Ovary (tissue), 9 donors: Measurements from ENCODE around the gene TEKT1. TPM values are rescaled to one million over a fixed set of nuclear protein-coding genes. Genes with fewer than 3 reads are reported as not detected.
"Not testable (repeated sequence)": the region's sequence is repeated elsewhere in the genome, so short reads cannot be mapped to it uniquely, and the experiment has no call there.

Experiments
- DNase-seq, 5 donors: peaks; one replicate each; pipeline ENCODE4 v3.0.0-alpha.2; 2019 to 2020
- H3K27ac ChIP-seq, 2 donors: fragments of 200-600 bp; one replicate each; pipeline versions ENCODE4 v1.5.1 to v1.8.0; 2019 to 2022
- H3K27me3 ChIP-seq: fragments of 200-600 bp; one replicate; pipeline ENCODE4 v1.8.0; 2022
- H3K36me3 ChIP-seq: fragments of 200-600 bp; sonication (generic); one replicate; pipeline ENCODE4 v1.5.1; 2019
- H3K4me1 ChIP-seq: one replicate; pipeline ENCODE4 v1.8.1; 2013; ENCODE audit warnings: mild to moderate bottlenecking, moderate library complexity; ENCODE audit not compliant: insufficient read depth
- H3K4me3 ChIP-seq: fragments of 200-600 bp; sonication (generic); one replicate; pipeline ENCODE4 v1.5.1; 2017
- H3K9me3 ChIP-seq, 2 donors: fragments of 200-600 bp in 1 of 2; sonication (generic) in 1 of 2; one replicate each; pipeline versions ENCODE4 v1.5.1 to v1.8.1; 2013 to 2019; ENCODE audit warnings: mild to moderate bottlenecking in 1 of 2, moderate library complexity in 1 of 2
- EP300 ChIP-seq: sonication (generic); formaldehyde crosslinking; IDR thresholded peaks from one replicate; pipeline ENCODE4 v1.6.1; 2017; ENCODE audit warnings: antibody characterized with exemption
- POLR2A ChIP-seq: fragments of 450-650 bp; IDR thresholded peaks from one replicate; pipeline ENCODE4 v1.6.1; 2017; ENCODE audit warnings: antibody characterized with exemption, mild to moderate bottlenecking, moderate library complexity
- WGBS, 3 donors: extraction: QIAGEN DNeasy Blood & Tissue Kit in 1 of 3; methylation state at CpG; one replicate each; pipeline versions ENCODE4 v1.1.5 to v1.1.7; 2013 to 2017; 5-methylcytosine and 5-hydroxymethylcytosine counted together
- intact Hi-C, 4 donors: fragments of 100-400 bp; cut with DNase I; formaldehyde crosslinking; loops; one replicate each; pipeline versions ENCODE4 v1.11.0 to v1.15.1; 2022 to 2023
- polyA plus RNA-seq, 2 donors: library from polyadenylated mRNA; stranded (reverse); fragments of 200-250 nt in 1 of 2; fragments of 350-450 nt in 1 of 2; fragmentation: Illumina TruSeq in 1 of 2; extraction: RNeasy Lipid Tissue Mini Kit (QIAGEN cat#74804) in 1 of 2; gene quantifications; one replicate each; pipeline ENCODE4 v1.2.3, GENCODE V29; 2013 to 2014
- total RNA-seq, 7 donors: library from RNA; depleted of rRNA in 2 of 7; stranded (reverse); fragments of >200 nt in 2 of 7; fragmentation: NEBNext Ultra II Directional in 3 of 7; extraction: Animal tissue kit (Norgen Biotek cat#: 25700) in 3 of 7; gene quantifications; one replicate each; pipeline versions ENCODE4 v1.1.0 to v1.2.4, GENCODE V29; 2016 to 2023
- TF ChIP-seq, protein P1 (sequence below), 3 donors: fragments of 450-650 bp in 2 of 3; fragments of 200-600 bp in 1 of 3; IDR thresholded peaks; one replicate each; pipeline versions ENCODE4 v1.5.1 to v1.8.0; 2016 to 2022; ENCODE audit warnings: antibody characterized with exemption in 3 of 3, mild to moderate bottlenecking in 1 of 3
- donor health status: DM: no; HTN: no; CAD: no; lungs with moderate emphysema.
- donor health status: DM: no; HTN: no; CAD: no.
- donor health status: Bipolar disorder and iron deficiency.
- donor health status: DM: yes; HTN: yes; CAD: no.
- donor health status: DM: no; HTN: no; CAD: no.
- donor health status: DM: yes; HTN: yes; CAD: no.

The TEKT1 gene
- total and polyA plus RNA-seq, 9 donors: 0.06 to 19.3 (median 1.5) TPM; not detected in 3

DNA sequence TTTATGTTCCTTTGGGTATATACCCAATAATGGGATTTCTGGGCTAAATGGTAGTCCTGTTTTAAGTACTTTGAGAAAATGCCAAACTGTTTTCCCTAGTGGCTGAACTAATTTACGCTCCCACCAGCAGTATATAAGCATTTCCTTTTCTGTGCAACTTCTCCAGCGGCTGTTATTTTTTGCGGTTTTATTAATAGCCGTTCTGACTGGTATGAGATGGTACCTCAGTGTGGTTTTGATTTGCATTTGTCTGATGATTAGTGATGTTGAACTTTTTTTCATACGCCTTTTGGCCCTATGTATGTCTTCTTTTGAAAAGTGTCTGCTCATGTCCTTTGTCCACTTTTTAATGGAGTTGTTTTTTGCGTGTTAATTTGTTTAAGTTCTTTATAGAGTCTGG, 25.8 kb upstream of the TEKT1 start:
- no peak for DNase-seq
- Histone ChIP-seq H3K4me3 (no peak overlapping the region), H3K36me3 (no peaks in the 10 kb centered on the region), H3K9me3 (no peaks in the 10 kb centered on the region), H3K4me1 (no peaks in the 10 kb centered on the region), H3K27me3 (no peaks in the 10 kb centered on the region), H3K27ac (no peak overlapping the region)
- 86% methylated on average over 6 of the region's 6 CpGs for WGBS, 3 donors
- intact Hi-C loops: loop anchor here in 1 of 4 donors (5.0 kb wide), 1 partner anchor 35 kb away; no protein-coding TSS in a partner anchor
- TF ChIP-seq POLR2A (no peak), EP300 (no peak)
- TF ChIP-seq, protein P1, sequence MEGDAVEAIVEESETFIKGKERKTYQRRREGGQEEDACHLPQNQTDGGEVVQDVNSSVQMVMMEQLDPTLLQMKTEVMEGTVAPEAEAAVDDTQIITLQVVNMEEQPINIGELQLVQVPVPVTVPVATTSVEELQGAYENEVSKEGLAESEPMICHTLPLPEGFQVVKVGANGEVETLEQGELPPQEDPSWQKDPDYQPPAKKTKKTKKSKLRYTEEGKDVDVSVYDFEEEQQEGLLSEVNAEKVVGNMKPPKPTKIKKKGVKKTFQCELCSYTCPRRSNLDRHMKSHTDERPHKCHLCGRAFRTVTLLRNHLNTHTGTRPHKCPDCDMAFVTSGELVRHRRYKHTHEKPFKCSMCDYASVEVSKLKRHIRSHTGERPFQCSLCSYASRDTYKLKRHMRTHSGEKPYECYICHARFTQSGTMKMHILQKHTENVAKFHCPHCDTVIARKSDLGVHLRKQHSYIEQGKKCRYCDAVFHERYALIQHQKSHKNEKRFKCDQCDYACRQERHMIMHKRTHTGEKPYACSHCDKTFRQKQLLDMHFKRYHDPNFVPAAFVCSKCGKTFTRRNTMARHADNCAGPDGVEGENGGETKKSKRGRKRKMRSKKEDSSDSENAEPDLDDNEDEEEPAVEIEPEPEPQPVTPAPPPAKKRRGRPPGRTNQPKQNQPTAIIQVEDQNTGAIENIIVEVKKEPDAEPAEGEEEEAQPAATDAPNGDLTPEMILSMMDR (IDR thresholded peaks at IDR 0.05): no peak

DNA sequence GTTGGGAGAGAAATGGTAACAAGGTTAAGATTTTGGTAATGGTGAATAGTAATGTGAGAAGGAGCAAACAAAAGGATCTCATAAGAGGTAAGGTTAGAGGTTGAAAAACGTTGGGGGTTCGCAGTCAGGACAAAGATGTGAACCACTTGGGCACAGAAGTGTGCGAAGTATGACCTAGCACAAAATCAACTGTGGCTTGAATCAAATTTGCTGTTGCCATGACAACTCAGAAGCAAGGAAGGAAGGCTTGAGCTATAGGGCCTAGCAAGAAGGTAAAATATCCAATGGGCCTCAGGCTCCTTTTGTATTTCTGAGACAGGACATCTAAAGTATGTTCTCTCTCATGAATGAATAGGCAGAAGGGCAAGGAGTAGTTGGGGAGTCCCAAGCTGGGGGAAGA, 24.5 kb upstream of the TEKT1 start:
- Histone ChIP-seq H3K27me3 (no peaks in the 10 kb centered on the region), H3K4me3 (no peak overlapping the region), H3K27ac (no peak overlapping the region), H3K36me3 (no peaks in the 10 kb centered on the region), H3K4me1 (no peaks in the 10 kb centered on the region), H3K9me3 (no peaks in the 10 kb centered on the region)
- TF ChIP-seq, protein P1 (IDR thresholded peaks at IDR 0.05): no peak
- TF ChIP-seq EP300 (no peak), POLR2A (no peak)
- intact Hi-C loops: loop anchor here in 1 of 4 donors (5.0 kb wide), 1 partner anchor 36 kb away; no protein-coding TSS in a partner anchor
- 78 to 84% (median 84%) methylated on average over 3 of the region's 3 CpGs for WGBS, 3 donors
- DNase-seq: no peak

DNA sequence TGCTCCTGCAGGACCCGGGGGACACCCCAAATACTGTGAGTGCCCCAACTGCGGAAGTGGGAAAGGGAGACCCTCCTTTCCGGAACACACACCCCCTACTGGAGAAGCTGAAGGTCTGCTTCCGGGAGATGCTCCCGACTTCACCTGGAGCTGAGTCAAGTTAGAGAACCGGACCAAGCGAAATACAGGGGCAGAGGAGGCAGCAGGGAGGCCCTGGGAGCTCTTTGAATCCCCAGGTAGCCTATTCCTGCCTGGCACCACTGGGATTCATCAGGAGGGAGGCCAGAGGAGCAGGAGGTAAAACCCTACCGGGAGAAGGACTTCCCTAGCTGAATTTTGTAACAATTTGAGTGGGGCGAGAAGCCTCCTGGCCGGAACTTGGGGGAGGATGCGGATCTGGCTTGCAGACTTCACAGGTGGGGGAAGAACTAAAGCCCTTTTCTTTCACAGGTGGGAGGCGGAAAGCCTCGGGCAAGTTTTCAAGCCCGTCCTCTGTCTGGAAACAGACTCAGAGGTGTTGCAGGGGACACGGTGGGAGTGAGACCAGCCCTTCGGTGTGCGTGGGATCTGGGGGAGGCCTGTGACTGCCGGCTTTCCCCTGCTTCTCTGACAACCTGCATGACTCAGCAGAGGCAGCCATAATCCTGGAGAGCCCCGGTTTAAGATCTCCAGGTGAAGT, 22.4 kb upstream of the TEKT1 start:
- intact Hi-C loops: no loop called here
- no peak overlapping the region for H3K27ac ChIP-seq
- no peaks in the 10 kb centered on the region for H3K27me3 ChIP-seq
- no peaks in the 10 kb centered on the region for H3K4me1 ChIP-seq
- H3K36me3 ChIP-seq: no peaks in the 10 kb centered on the region
- 10 to 18% (median 13%) methylated on average over 19 of the region's 19 CpGs for WGBS, 3 donors
- no peak overlapping the region for H3K4me3 ChIP-seq
- H3K9me3 ChIP-seq: no peaks in the 10 kb centered on the region
- TF ChIP-seq, protein P1 (IDR thresholded peaks at IDR 0.05): no peak
- TF ChIP-seq EP300 (no peak), POLR2A (no peak)
- DNase-seq: no peak

DNA sequence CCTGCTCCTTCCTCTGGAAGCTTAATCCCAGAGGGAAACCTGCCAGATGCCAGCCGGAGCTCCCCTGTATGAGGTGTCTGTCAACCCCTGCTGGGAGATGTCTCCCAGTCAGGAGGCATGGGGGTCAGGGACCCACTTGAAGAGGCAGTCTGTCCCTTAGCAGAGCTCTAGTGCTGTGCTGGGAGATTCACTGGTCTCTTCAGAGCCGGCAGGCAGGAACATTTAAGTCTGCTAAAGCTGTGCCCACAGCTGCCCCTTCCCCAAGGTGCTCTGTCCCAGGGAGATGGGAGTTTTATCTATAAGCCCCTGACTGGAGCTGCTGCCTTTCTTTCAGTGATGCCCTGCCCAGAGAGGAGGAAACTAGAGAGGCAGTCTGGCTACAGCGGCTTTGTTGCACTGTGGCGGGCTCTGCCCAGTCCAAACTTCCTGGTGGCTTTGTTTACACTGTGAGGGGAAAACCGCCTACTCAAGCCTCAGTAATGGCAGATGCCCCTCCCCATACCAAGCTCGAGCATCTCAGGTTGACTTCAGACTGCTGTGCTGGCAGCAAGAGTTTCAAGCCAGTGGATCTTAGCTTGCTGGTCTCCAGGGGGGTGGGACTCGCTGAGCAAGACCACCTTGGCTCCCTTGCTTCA, 17.1 kb upstream of the TEKT1 start:
- not testable (repeated sequence) for DNase-seq, H3K27ac ChIP-seq, H3K4me1 ChIP-seq, H3K27me3 ChIP-seq, H3K4me3 ChIP-seq, H3K36me3 ChIP-seq, H3K9me3 ChIP-seq
- WGBS, 3 donors: 66 to 77% (median 66%) methylated on average over 7 of the region's 7 CpGs
- intact Hi-C loops: loop anchor here in 1 of 4 donors (10.0 kb wide), 1 partner anchor 184 kb away; no protein-coding TSS in a partner anchor

DNA sequence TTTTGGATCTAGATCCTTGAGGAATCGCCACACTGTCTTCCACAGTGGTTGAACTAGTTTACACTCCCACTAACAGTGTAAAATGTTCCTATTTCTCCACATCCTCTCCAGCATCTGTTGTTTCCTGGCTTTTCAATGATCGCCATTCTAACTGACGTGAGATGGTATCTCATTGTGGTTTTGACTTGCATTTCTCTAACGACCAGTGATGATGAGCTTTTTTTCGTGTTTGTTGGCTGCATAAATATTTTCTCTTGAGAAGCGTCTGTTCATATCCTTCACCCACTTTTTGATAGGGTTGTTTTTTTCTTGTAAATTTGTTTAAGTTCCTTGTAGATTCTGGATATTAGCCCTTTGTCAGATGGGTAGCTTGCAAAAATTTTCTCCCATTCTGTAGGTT, 14.6 kb upstream of the TEKT1 start:
- H3K4me1 ChIP-seq, H3K27me3 ChIP-seq, H3K27ac ChIP-seq, H3K9me3 ChIP-seq, H3K4me3 ChIP-seq, DNase-seq, H3K36me3 ChIP-seq: not testable (repeated sequence)
- intact Hi-C loops: loop anchor here in 1 of 4 donors (10.0 kb wide), 1 partner anchor 181 kb away; no protein-coding TSS in a partner anchor
- WGBS, 3 donors: 65 to 72% (median 69%) methylated on average over 6 of the region's 6 CpGs

DNA sequence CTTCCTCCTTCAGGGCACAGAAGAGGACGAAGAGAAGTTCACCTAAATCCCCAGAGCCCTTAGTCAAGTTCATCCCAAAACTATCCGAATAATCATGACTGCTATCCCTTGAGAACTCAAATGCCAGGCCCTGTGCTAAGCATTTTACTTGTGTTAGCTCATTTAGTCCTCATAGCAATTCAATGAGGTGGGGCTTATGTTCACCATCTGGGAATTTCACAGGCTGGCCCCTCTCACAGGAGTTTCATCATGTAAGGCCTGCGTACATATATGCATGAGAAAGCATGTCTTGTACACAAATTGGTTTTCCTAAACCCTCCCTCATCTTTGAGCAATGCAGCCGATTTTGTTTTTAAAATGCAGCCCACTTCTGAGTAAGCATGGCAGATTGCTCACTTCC, 12.9 kb upstream of the TEKT1 start:
- 69 to 77% (median 69%) methylated on average over 4 of the region's 4 CpGs for WGBS, 3 donors
- H3K27me3 ChIP-seq, H3K9me3 ChIP-seq, H3K4me1 ChIP-seq, H3K4me3 ChIP-seq, H3K27ac ChIP-seq, DNase-seq, H3K36me3 ChIP-seq: not testable (repeated sequence)
- intact Hi-C loops: loop anchor here in 2 of 4 donors (5.0 to 10.0 kb wide), 2 partner anchors 177 to 180 kb away; no protein-coding TSS in a partner anchor
